Stomach (tissue), 4 donors: Measurements from ENCODE around the gene RAMP1.

ENCODE experiments used
- EP300 ChIP-seq: sonication (generic); formaldehyde crosslinking; IDR thresholded peaks from one replicate; pipeline ENCODE4 v1.6.1; 2017; ENCODE audit warnings: antibody characterized with exemption
- TF ChIP-seq, protein P1 (sequence below), 7 experiments: fragments of 450-650 bp in 4 of 7; fragments of 200-600 bp in 3 of 7; sonication (generic) in 3 of 7; IDR thresholded peaks; one replicate each; pipeline ENCODE4 v1.5.1; 2016 to 2019; ENCODE audit warnings: antibody characterized with exemption in 7 of 7, control low read depth in 2 of 7, mild to moderate bottlenecking in 1 of 7

DNA sequence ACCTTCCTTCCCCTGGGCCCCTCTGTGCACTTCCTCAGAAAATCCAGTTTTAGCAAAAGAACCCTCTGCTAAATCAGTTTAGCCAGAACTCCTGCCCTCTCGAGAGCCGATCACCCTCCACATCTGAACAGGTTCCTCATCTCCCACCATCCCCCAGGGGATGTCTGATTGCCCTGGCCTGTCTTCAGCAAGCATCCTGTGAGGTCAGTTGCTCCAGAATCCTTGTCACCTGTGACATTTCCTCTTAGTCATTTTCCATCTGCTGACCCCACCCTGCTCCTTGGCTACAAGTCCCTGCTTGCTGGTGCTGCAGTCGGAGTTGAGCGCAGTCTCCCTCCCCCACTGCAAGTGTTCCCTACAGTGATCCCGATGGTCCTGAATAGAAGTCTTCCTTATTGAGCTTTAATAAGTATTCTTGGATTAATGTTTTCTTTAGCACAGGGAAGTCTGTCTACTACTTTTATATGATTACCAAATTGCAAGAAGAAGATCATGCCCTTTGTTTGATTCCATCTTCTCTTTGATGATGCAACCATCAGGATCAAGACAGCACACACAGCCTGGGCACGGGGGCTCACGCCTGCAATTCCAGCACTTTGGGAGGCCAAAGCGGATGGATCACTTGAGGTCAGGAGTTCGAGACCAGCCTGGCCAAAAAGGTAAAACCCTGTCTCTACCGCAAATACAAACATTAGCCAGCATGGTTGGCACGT, 76.5 kb downstream of the RAMP1 start:
- TF ChIP-seq EP300 = no peak
- TF ChIP-seq, protein P1, sequence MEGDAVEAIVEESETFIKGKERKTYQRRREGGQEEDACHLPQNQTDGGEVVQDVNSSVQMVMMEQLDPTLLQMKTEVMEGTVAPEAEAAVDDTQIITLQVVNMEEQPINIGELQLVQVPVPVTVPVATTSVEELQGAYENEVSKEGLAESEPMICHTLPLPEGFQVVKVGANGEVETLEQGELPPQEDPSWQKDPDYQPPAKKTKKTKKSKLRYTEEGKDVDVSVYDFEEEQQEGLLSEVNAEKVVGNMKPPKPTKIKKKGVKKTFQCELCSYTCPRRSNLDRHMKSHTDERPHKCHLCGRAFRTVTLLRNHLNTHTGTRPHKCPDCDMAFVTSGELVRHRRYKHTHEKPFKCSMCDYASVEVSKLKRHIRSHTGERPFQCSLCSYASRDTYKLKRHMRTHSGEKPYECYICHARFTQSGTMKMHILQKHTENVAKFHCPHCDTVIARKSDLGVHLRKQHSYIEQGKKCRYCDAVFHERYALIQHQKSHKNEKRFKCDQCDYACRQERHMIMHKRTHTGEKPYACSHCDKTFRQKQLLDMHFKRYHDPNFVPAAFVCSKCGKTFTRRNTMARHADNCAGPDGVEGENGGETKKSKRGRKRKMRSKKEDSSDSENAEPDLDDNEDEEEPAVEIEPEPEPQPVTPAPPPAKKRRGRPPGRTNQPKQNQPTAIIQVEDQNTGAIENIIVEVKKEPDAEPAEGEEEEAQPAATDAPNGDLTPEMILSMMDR (IDR thresholded peaks at IDR 0.05) = no peak
